Adrenal gland (tissue), 5 donors: ENCODE measurements around the gene PTPRN2.

ENCODE experiments used
- POLR2A ChIP-seq, 2 donors: fragments of 450-650 bp; IDR thresholded peaks; one replicate each; pipeline ENCODE4 v1.6.1; 2017; ENCODE audit warnings: antibody characterized with exemption in 2 of 2, mild to moderate bottlenecking in 2 of 2, moderate library complexity in 1 of 2
- TF ChIP-seq, protein P1 (sequence below), 6 experiments: fragments of 450-650 bp in 4 of 6; fragments of 200-600 bp in 2 of 6; sonication (generic) in 1 of 6; IDR thresholded peaks; 1 replicate in 5 of 6; 2 replicates in 1 of 6; pipeline versions ENCODE4 v1.5.1 to v1.8.0; 2016 to 2021; ENCODE audit warnings: antibody characterized with exemption in 6 of 6, mild to moderate bottlenecking in 2 of 6, moderate library complexity in 1 of 6
- donor health status: DM: no; HTN: no; CAD: no.

DNA sequence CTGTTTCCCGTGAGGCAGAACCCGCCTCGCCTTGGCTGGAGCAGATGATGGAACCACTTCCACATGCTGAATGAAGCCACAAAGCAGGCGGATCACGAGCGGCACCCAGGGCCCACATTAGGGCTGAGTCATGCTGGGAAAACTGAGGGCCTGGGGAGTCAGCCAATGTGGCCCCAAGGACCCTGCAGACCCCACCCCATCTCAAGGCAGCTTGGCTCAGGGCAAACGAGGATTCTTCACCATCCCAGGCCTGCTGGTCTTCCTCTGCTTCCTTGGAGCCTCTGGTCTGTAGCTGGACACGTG is 762.9 kb downstream of the PTPRN2 start:
- TF ChIP-seq, protein P1, sequence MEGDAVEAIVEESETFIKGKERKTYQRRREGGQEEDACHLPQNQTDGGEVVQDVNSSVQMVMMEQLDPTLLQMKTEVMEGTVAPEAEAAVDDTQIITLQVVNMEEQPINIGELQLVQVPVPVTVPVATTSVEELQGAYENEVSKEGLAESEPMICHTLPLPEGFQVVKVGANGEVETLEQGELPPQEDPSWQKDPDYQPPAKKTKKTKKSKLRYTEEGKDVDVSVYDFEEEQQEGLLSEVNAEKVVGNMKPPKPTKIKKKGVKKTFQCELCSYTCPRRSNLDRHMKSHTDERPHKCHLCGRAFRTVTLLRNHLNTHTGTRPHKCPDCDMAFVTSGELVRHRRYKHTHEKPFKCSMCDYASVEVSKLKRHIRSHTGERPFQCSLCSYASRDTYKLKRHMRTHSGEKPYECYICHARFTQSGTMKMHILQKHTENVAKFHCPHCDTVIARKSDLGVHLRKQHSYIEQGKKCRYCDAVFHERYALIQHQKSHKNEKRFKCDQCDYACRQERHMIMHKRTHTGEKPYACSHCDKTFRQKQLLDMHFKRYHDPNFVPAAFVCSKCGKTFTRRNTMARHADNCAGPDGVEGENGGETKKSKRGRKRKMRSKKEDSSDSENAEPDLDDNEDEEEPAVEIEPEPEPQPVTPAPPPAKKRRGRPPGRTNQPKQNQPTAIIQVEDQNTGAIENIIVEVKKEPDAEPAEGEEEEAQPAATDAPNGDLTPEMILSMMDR (IDR thresholded peaks at IDR 0.05) = no peak
- no peak for TF ChIP-seq POLR2A (IDR thresholded peaks at IDR 0.05)
